NB4 (cell line): ENCODE results near the gene LIMS1.
A peak's percentile ranks its signal among the peaks of the same experiment; 100 is the strongest.

Experiments
- DNase-seq: peaks from one replicate; pipeline ENCODE4 v3.0.0; 2010; ENCODE audit warnings: low read depth
- H3K4me3 ChIP-seq: one replicate; pipeline ENCODE4 v1.5.1; 2011; ENCODE audit warnings: mild to moderate bottlenecking, low read depth, low read length, moderate library complexity
- CTCF ChIP-seq: IDR thresholded peaks from one replicate; pipeline ENCODE4 v1.5.1; 2012; ENCODE audit warnings: low read depth, low read length
- MYC ChIP-seq: IDR thresholded peaks from 2 replicates; pipeline ENCODE4 v1.6.1; 2011; ENCODE audit warnings: low read depth, low read length
- POLR2A ChIP-seq: IDR thresholded peaks from 2 replicates; pipeline ENCODE4 v1.6.1; 2011; ENCODE audit warnings: mild to moderate bottlenecking; ENCODE audit not compliant: insufficient read length; ENCODE audit errors: extremely low read depth
- TF ChIP-seq, protein P1 (sequence below): IDR thresholded peaks from 2 replicates; pipeline ENCODE4 v1.6.1; 2011; ENCODE audit warnings: low read depth, low read length

LIMS1 gene

GRCh38 chr2:108617617-108618016 lies 83.3 kb downstream of the LIMS1 start:
- TF ChIP-seq, protein P1, sequence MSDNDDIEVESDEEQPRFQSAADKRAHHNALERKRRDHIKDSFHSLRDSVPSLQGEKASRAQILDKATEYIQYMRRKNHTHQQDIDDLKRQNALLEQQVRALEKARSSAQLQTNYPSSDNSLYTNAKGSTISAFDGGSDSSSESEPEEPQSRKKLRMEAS: no peak
- TF ChIP-seq MYC (no peak), POLR2A (no peak), CTCF (no peak)

GRCh38 chr2:108619925-108620620 lies 85.8 kb downstream of the LIMS1 start:
- DNase-seq: no peak
- no peak overlapping the region for H3K4me3 ChIP-seq
- TF ChIP-seq POLR2A: no peak
- TF ChIP-seq CTCF: no peak
- TF ChIP-seq, protein P1: no peak
- no peak for TF ChIP-seq MYC

More at GRCh38 chr2:108617617-108618016, 83.3 kb downstream of the LIMS1 start:
- H3K4me3 ChIP-seq: no peak overlapping the region
- no peak for DNase-seq

GRCh38 chr2:108620656-108621055 lies 86.4 kb downstream of the LIMS1 start:
- no peak overlapping the region for H3K4me3 ChIP-seq
- TF ChIP-seq MYC: no peak
- TF ChIP-seq POLR2A: no peak
- TF ChIP-seq CTCF: no peak
- TF ChIP-seq, protein P1: no peak
- no peak for DNase-seq

- TF ChIP-seq MYC: no peak
- TF ChIP-seq, protein P1: no peak
- no peak for TF ChIP-seq CTCF
- TF ChIP-seq POLR2A: no peak
- no peak overlapping the region for H3K4me3 ChIP-seq
- DNase-seq: peak; percentile 66
Measured at GRCh38 chr2:108621087-108621559, 86.9 kb downstream of the LIMS1 start.

DNA sequence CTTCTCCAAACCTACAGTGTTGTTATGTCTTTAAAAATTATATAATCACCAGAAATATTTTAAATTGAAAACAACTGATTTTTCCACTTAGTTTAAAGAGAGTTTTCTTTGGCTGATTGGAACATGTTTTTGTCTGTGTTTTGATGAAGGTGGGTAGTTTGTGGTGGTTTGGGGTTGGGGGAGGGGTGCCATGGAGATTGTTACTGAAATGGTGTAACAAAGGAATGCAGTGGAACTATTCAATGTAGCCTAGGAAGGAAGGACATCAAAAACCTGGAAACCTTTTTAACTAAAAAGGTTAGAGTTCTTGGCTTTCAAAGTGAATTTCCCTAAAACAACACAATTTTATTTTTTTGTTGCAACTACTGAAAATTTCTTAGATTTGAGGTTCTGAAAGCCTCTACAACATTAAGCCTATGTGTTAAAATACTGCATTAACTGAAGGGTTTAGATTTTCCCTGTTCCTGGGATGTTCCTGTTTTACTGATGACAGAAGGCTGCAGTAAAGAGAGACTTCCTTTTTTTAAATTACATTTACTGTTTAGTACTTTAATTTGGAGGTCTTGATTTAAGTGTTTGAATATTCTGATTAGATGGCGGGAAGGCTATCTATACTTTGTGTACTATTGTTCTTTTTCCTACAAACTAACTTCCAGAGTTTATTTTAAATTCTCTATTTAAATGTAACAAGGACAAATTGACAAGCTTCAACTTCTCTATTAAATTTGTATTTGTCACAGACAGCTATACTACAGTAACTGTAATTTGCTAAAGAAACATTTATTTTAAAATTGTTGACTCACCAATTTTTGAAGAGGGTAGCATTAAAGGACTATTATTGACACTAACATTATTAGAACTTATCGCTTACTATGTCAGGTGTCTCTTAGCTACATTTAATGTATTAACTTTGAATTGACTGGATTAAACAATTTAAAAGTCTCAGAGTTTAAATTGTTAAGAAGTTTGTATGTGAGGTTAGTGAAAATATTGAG lies 87.7 kb downstream of the LIMS1 start:
- no peak for DNase-seq
- TF ChIP-seq CTCF (no peak), MYC (no peak), POLR2A (no peak)
- TF ChIP-seq, protein P1: no peak
- no peak overlapping the region for H3K4me3 ChIP-seq
